Lower lobe of right lung (tissue), 2 donors: ENCODE measurements around the gene PSAT1. TPM values are rescaled to one million over a fixed set of nuclear protein-coding genes. Genes with fewer than 3 reads are reported as not detected.

ENCODE experiments used
- ATAC-seq, 2 donors: fragments of 200-7000 bp; cut with Tn5 transposase; one replicate each; pipeline ENCODE4 v1.9.1; 2020 to 2022; ENCODE audit warnings: mild to moderate bottlenecking in 2 of 2, moderate library complexity in 2 of 2
- DNase-seq: peaks from one replicate; pipeline ENCODE4 v3.0.0-alpha.2; 2020
- H3K27ac ChIP-seq: fragments of 200-600 bp; one replicate; pipeline ENCODE4 v1.8.0; 2022
- H3K27me3 ChIP-seq: fragments of 200-600 bp; one replicate; pipeline ENCODE4 v1.8.0; 2022; ENCODE audit warnings: low read depth
- H3K36me3 ChIP-seq: fragments of 200-600 bp; one replicate; pipeline ENCODE4 v1.8.0; 2022; ENCODE audit warnings: mild to moderate bottlenecking
- H3K4me1 ChIP-seq: fragments of 200-600 bp; one replicate; pipeline ENCODE4 v1.8.0; 2022
- H3K4me3 ChIP-seq: fragments of 200-600 bp; one replicate; pipeline ENCODE4 v1.8.0; 2022; ENCODE audit warnings: mild to moderate bottlenecking
- H3K9me3 ChIP-seq: fragments of 200-600 bp; one replicate; pipeline ENCODE4 v1.8.0; 2022
- CTCF ChIP-seq: fragments of 200-600 bp; IDR thresholded peaks from one replicate; pipeline ENCODE4 v1.8.0; 2022; ENCODE audit warnings: antibody characterized with exemption, mild to moderate bottlenecking
- intact Hi-C: fragments of 100-400 bp; cut with DNase I; formaldehyde crosslinking; loops from one replicate; pipeline ENCODE4 v1.11.0; 2022
- total RNA-seq: library from RNA; stranded (reverse); fragmentation: NEBNext Ultra II Directional; extraction: Animal tissue kit (Norgen Biotek cat#: 25700); gene quantifications from one replicate; pipeline ENCODE4 v1.2.1, GENCODE V29; 2021
- donor health status: DM: no; HTN: yes; CAD: no; lungs with severe emphysema.

PSAT1 gene
- total RNA-seq, 1 donor from 2014 or later: 10.4 TPM

GRCh38 chr9:78325343-78325742 is 28.4 kb downstream of the PSAT1 start:
- Histone ChIP-seq H3K36me3 (no peaks in the 10 kb centered on the region), H3K4me3 (no peak overlapping the region), H3K27me3 (no peaks in the 10 kb centered on the region), H3K4me1 (no peaks in the 10 kb centered on the region), H3K9me3 (no peaks in the 10 kb centered on the region), H3K27ac (no peak overlapping the region)
- intact Hi-C loops: no loop called here
- DNase-seq (no peak), ATAC-seq (no peak)
- no peak for TF ChIP-seq CTCF

- intact Hi-C loops: no loop called here
- ATAC-seq (no peak), DNase-seq (no peak)
- no peak overlapping the region for H3K4me3 ChIP-seq
- H3K27ac ChIP-seq: no peak overlapping the region
- no peaks in the 10 kb centered on the region for H3K4me1 ChIP-seq
- TF ChIP-seq CTCF: no peak
- H3K9me3 ChIP-seq: no peaks in the 10 kb centered on the region
- no peaks in the 10 kb centered on the region for H3K27me3 ChIP-seq
- no peaks in the 10 kb centered on the region for H3K36me3 ChIP-seq
These were observed 29.0 kb downstream of the PSAT1 start for GRCh38 chr9:78325846-78326360.

GRCh38 chr9:78326564-78326963 is 29.6 kb downstream of the PSAT1 start:
- ATAC-seq: no peak
- intact Hi-C loops: no loop called here
- TF ChIP-seq CTCF: no peak

GRCh38 chr9:78332381-78332780 is 35.5 kb downstream of the PSAT1 start:
- Histone ChIP-seq H3K4me1 (no peaks in the 10 kb centered on the region), H3K4me3 (no peak overlapping the region), H3K27ac (no peak overlapping the region), H3K27me3 (no peaks in the 10 kb centered on the region), H3K36me3 (no peaks in the 10 kb centered on the region), H3K9me3 (no peaks in the 10 kb centered on the region)
- ATAC-seq: no peak
- no peak for TF ChIP-seq CTCF
- intact Hi-C loops: no loop called here
- DNase-seq: no peak

More at GRCh38 chr9:78326564-78326963, 29.6 kb downstream of the PSAT1 start:
- Histone ChIP-seq H3K27me3 (no peaks in the 10 kb centered on the region), H3K4me1 (no peaks in the 10 kb centered on the region), H3K4me3 (no peak overlapping the region), H3K9me3 (no peaks in the 10 kb centered on the region), H3K27ac (no peak overlapping the region), H3K36me3 (no peaks in the 10 kb centered on the region)
- DNase-seq: no peak

GRCh38 chr9:78348848-78349247 is 51.9 kb downstream of the PSAT1 start:
- H3K4me1 ChIP-seq: no peaks in the 10 kb centered on the region
- DNase-seq (no peak), ATAC-seq (no peak)
- no peaks in the 10 kb centered on the region for H3K9me3 ChIP-seq
- no peaks in the 10 kb centered on the region for H3K36me3 ChIP-seq
- intact Hi-C loops: no loop called here
- TF ChIP-seq CTCF: no peak
- H3K4me3 ChIP-seq: no peak overlapping the region
- no peaks in the 10 kb centered on the region for H3K27me3 ChIP-seq
- H3K27ac ChIP-seq: no peak overlapping the region

- H3K9me3 ChIP-seq: no peaks in the 10 kb centered on the region
- no peak for DNase-seq
- H3K36me3 ChIP-seq: no peaks in the 10 kb centered on the region
- H3K4me3 ChIP-seq: no peak overlapping the region
- no peaks in the 10 kb centered on the region for H3K27me3 ChIP-seq
- TF ChIP-seq CTCF: no peak
- intact Hi-C loops: no loop called here
- no peak overlapping the region for H3K27ac ChIP-seq
- no peaks in the 10 kb centered on the region for H3K4me1 ChIP-seq
- no peak for ATAC-seq
These were observed 54.9 kb downstream of the PSAT1 start for GRCh38 chr9:78351816-78352215.
